Measurements from ENCODE around the gene EFNA1.
A peak's percentile ranks its signal among the peaks of the same experiment; 100 is the strongest.

DNA sequence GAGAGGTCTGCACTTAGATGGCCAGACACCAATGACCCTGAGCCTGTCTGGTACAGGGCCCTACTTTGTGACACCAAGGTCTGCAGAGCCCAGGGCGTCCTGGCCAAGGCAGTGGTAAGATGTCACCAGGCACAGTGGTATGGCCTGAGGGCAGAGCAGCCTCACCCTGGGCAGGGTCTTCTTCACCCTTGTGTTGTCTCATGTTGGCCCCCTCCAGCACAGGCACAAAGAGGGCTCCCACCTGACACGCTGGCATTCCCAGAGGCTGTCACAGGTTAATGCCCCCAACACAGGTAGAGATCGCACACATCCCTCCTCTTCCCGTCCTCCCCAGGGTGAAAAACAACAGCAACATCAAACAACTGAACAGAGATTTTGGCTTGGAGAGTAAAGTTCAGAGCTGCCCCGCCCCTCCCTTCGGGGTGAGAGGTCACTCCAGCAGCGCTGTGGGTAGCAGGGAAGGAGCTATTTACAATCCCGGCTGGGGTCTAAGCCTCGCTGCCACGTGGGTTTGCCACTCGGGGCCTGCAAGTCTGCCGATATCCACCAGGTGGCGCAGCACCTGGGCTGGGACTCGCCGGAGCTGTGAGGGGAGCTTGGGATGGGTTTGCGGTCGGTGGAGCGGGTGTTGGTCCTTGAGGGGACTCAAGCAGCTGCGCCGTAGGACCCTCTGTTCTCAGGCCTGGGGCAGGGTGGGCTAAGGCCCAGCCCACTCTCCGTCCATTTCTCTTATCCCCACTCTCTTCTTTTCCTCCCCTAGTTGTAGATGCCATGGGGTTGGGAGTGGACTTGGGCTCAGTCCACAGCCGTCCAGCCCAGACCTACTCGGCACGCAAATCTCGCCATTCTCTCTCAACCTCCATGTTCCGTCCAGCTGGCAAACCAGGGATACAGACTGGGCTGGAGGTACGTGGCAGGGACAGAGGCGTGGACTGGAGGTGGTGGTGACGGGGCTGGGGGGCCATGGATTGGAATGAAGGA is 36.3 kb upstream of the EFNA1 start:
- TF ChIP-seq EP300 (IDR thresholded peaks at IDR 0.05; ENCODE audit: borderline replicate concordance in 1 of 2, low read depth in 1 of 2, low read length in 1 of 2): no peak
- TF ChIP-seq CHD2 (IDR thresholded peaks at IDR 0.05; ENCODE audit: low read length, partially characterized antibody): no peak
- TF ChIP-seq, protein P1, sequence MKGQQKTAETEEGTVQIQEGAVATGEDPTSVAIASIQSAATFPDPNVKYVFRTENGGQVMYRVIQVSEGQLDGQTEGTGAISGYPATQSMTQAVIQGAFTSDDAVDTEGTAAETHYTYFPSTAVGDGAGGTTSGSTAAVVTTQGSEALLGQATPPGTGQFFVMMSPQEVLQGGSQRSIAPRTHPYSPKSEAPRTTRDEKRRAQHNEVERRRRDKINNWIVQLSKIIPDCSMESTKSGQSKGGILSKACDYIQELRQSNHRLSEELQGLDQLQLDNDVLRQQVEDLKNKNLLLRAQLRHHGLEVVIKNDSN (IDR thresholded peaks at IDR 0.05; ENCODE audit: borderline replicate concordance, low read depth): 0 out of 2 replicates have a peak, but pooled peaks have one; percentile 41
- TF ChIP-seq, protein P2, sequence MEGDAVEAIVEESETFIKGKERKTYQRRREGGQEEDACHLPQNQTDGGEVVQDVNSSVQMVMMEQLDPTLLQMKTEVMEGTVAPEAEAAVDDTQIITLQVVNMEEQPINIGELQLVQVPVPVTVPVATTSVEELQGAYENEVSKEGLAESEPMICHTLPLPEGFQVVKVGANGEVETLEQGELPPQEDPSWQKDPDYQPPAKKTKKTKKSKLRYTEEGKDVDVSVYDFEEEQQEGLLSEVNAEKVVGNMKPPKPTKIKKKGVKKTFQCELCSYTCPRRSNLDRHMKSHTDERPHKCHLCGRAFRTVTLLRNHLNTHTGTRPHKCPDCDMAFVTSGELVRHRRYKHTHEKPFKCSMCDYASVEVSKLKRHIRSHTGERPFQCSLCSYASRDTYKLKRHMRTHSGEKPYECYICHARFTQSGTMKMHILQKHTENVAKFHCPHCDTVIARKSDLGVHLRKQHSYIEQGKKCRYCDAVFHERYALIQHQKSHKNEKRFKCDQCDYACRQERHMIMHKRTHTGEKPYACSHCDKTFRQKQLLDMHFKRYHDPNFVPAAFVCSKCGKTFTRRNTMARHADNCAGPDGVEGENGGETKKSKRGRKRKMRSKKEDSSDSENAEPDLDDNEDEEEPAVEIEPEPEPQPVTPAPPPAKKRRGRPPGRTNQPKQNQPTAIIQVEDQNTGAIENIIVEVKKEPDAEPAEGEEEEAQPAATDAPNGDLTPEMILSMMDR (IDR thresholded peaks at IDR 0.05): peak; percentile 91

All from SK-N-SH (cell line).